NCI-H345 (cell line): Measurements from ENCODE around the gene ABHD16B.

ENCODE experiments used
- DNase-seq: peaks from one replicate; lab custom pipeline; 2025; lab: John Stamatoyannopoulos, UW

Gene ABHD16B

GRCh38 chr20:63861365-63861934 lies at the start of gene ABHD16B:
Gene ABHD16B, plus strand, starts transcription at chr20:63861498. Its CDS starts 43 bp downstream, at chr20:63861541.
- no peak for DNase-seq

GRCh38 chr20:63814891-63815614 lies 46.2 kb upstream of the ABHD16B start:
- no peak for DNase-seq

- no peak for DNase-seq
Measured at GRCh38 chr20:63815615-63816253, 45.6 kb upstream of the ABHD16B start.

- no peak for DNase-seq
Measured at GRCh38 chr20:63819224-63819921, 41.9 kb upstream of the ABHD16B start.

GRCh38 chr20:63821811-63822210 lies 39.5 kb upstream of the ABHD16B start:
- no peak for DNase-seq

- no peak for DNase-seq
Measured at GRCh38 chr20:63822276-63822696, 39.0 kb upstream of the ABHD16B start.

- DNase-seq: no peak
Measured at GRCh38 chr20:63823691-63824311, 37.5 kb upstream of the ABHD16B start.

GRCh38 chr20:63825331-63826118 lies 35.8 kb upstream of the ABHD16B start:
- no peak for DNase-seq

- no peak for DNase-seq
Measured at GRCh38 chr20:63826753-63827152, 34.5 kb upstream of the ABHD16B start.

- no peak for DNase-seq
Measured at GRCh38 chr20:63828124-63828523, 33.2 kb upstream of the ABHD16B start.

GRCh38 chr20:63828545-63828944 lies 32.8 kb upstream of the ABHD16B start:
- DNase-seq: no peak

GRCh38 chr20:63828951-63829350 lies 32.3 kb upstream of the ABHD16B start:
- DNase-seq: no peak

GRCh38 chr20:63829603-63829944 lies 31.7 kb upstream of the ABHD16B start:
- DNase-seq: no peak

GRCh38 chr20:63829945-63830835 lies 31.1 kb upstream of the ABHD16B start:
- DNase-seq: peak; percentile 50

GRCh38 chr20:63830841-63831588 lies 30.3 kb upstream of the ABHD16B start, which contains the start of gene ZBTB46:
Gene ZBTB46, minus strand, starts transcription at chr20:63831264. Its CDS starts 40,507 bp downstream, at chr20:63790757.
- DNase-seq: peak; percentile 75

- DNase-seq: peak; percentile 25
Measured at GRCh38 chr20:63831646-63831992, 29.7 kb upstream of the ABHD16B start.

- DNase-seq: no peak
Measured at GRCh38 chr20:63831993-63832686, 29.2 kb upstream of the ABHD16B start.

GRCh38 chr20:63833776-63834490 lies 27.4 kb upstream of the ABHD16B start:
- no peak for DNase-seq
